ENCODE measurements around the gene CSNK1G1. TPM values are rescaled to one million over a fixed set of nuclear protein-coding genes. Genes with fewer than 3 reads are reported as not detected.

Gene CSNK1G1
- total and polyA plus RNA-seq, 3 donors from 2014 or later = 32.7 to 77.5 (median 59.6) TPM

DNA sequence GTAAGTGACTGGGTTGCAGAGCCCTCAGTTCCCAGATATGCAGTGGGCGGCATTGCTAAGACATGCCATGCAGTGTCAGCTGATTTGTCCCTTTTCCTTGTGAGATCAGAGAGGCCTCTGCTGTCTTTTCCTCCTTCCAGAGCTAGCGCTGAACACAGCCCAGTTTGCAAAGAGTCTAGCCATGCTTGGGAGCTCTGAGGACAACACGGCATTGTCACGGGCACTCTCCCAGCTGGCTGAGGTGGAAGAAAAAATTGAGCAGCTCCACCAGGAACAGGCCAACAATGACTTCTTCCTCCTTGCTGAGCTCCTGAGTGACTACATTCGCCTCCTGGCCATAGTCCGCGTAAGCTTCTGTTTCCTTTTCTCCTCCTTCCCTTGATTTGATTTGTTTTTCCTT is 224.4 kb downstream of the CSNK1G1 start:
- no peak overlapping the region for H3K27ac ChIP-seq
- intact Hi-C loops (cut with DNase I; ENCODE audit: low total_unique reads) = no loop called here
- 94 to 96% methylated on average over 7 of the region's 7 CpGs for WGBS, 2 donors

DNA sequence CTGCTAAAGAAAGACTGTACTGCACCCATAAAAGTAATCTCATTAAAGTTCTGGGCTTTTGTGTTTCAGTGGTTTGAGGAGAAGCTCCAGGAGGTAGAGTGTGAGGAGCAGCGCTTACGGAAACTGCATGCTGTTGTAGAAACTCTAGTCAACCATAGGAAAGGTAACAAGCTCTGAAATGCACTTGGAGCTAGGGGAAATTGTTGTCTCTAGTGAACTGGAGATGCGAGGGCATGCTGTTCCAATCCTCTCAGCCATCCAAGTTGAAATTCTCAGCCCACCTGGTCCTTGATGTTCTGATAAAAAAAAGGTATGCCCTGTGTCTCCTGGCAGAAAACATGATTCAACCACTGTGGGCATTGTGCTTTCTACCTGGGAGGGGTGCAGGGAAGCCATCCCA is 225.8 kb downstream of the CSNK1G1 start:
- no peak overlapping the region for H3K27ac ChIP-seq
- intact Hi-C loops (cut with DNase I; ENCODE audit: low total_unique reads) = no loop called here
- H3K36me3 ChIP-seq (ENCODE audit: low read depth, missing control alignments) = no peaks in the 10 kb centered on the region
- DNase-seq = no peak
- 91 to 93% methylated on average over 3 of the region's 3 CpGs for WGBS, 2 donors
- no peaks in the 10 kb centered on the region for H3K27me3 ChIP-seq
- H3K9me3 ChIP-seq = no peaks in the 10 kb centered on the region
- peaks cover 8% of the 10 kb centered on the region for H3K4me1 ChIP-seq
- no peak for TF ChIP-seq POLR2A (IDR thresholded peaks at IDR 0.05)
- TF ChIP-seq, protein P1, sequence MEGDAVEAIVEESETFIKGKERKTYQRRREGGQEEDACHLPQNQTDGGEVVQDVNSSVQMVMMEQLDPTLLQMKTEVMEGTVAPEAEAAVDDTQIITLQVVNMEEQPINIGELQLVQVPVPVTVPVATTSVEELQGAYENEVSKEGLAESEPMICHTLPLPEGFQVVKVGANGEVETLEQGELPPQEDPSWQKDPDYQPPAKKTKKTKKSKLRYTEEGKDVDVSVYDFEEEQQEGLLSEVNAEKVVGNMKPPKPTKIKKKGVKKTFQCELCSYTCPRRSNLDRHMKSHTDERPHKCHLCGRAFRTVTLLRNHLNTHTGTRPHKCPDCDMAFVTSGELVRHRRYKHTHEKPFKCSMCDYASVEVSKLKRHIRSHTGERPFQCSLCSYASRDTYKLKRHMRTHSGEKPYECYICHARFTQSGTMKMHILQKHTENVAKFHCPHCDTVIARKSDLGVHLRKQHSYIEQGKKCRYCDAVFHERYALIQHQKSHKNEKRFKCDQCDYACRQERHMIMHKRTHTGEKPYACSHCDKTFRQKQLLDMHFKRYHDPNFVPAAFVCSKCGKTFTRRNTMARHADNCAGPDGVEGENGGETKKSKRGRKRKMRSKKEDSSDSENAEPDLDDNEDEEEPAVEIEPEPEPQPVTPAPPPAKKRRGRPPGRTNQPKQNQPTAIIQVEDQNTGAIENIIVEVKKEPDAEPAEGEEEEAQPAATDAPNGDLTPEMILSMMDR (IDR thresholded peaks at IDR 0.05) = no peak
- no peak overlapping the region for H3K4me3 ChIP-seq

More for the DNA sequence above, 224.4 kb downstream of the CSNK1G1 start:
- no peak overlapping the region for H3K4me3 ChIP-seq
- H3K27me3 ChIP-seq = no peaks in the 10 kb centered on the region
- no peaks in the 10 kb centered on the region for H3K36me3 ChIP-seq (ENCODE audit: low read depth, missing control alignments)
- no peak for TF ChIP-seq POLR2A (IDR thresholded peaks at IDR 0.05)
- TF ChIP-seq, protein P1 (IDR thresholded peaks at IDR 0.05) = no peak
- H3K4me1 ChIP-seq = peaks cover 8% of the 10 kb centered on the region
- DNase-seq = no peak
- H3K9me3 ChIP-seq = no peaks in the 10 kb centered on the region

DNA sequence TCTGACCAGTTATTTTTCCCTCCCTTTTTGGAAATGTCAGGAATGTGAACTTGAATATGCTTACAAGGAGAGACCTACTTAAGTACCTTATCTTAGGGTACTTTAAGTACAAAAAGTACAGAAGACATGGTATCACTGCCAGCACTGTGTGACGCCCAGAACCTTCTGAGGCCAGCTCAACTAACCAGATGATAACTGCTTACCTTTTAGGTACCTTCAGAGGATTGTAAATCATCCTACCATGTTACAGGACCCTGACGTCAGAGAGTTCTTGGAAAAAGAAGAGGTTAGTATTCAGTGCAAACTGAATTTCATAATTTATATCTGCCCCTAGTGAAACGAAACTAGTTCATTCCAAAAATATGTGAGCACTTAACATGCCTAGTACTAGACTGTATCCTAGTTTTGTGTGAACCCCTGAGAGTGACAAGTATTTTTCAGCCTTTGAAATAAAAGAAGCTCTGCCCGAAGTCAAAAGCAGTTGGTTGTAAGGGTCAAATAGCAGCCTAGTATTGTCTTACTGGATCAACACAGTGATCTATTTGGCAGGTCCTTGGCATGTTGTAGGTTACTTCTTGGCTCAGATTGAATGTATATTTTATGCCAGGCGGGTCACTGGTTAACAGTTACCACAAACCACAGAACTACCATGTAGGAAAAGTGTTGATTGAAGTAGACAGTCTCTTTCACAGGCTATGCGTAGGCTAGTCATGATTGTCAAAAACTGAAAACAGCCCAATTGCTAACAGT is 228.3 kb downstream of the CSNK1G1 start:
- H3K4me1 ChIP-seq = no peaks in the 10 kb centered on the region
- WGBS, 2 donors = 82 to 85% methylated on average over 6 of the region's 6 CpGs
- no peaks in the 10 kb centered on the region for H3K27me3 ChIP-seq
- no peaks in the 10 kb centered on the region for H3K9me3 ChIP-seq
- H3K4me3 ChIP-seq = no peak overlapping the region
- no peaks in the 10 kb centered on the region for H3K36me3 ChIP-seq (ENCODE audit: low read depth, missing control alignments)
- intact Hi-C loops (cut with DNase I; ENCODE audit: low total_unique reads) = no loop called here
- TF ChIP-seq, protein P1 (IDR thresholded peaks at IDR 0.05) = no peak
- no peak for TF ChIP-seq POLR2A (IDR thresholded peaks at IDR 0.05)
- no peak overlapping the region for H3K27ac ChIP-seq
- DNase-seq = no peak

DNA sequence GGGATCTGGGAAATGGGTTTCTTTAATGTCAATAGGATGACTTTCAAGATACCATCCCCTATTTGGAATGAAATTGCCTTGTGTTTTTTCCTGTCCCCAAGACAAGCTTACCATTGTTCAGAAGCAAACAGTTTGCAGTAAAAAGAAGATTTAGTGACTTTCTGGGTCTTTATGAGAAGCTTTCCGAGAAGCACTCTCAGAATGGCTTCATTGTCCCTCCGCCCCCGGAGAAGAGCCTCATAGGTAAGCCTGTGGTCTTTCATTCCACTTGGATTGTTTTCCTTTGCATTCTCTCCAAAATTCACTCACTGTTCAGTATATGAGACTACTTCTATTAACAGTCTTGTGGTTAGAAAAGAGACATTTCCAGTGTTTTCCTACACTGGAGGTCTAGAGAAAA is 230.0 kb downstream of the CSNK1G1 start:
- H3K27ac ChIP-seq = no peak overlapping the region
- H3K4me3 ChIP-seq = no peak overlapping the region
- no peaks in the 10 kb centered on the region for H3K36me3 ChIP-seq (ENCODE audit: low read depth, missing control alignments)
- intact Hi-C loops (cut with DNase I; ENCODE audit: low total_unique reads) = no loop called here
- TF ChIP-seq, protein P1 (IDR thresholded peaks at IDR 0.05) = no peak
- TF ChIP-seq POLR2A (IDR thresholded peaks at IDR 0.05) = no peak
- WGBS, 2 donors = 59 to 62% methylated on average over 3 of the region's 3 CpGs
- DNase-seq = no peak
- H3K27me3 ChIP-seq = no peaks in the 10 kb centered on the region
- H3K9me3 ChIP-seq = no peaks in the 10 kb centered on the region
- H3K4me1 ChIP-seq = no peaks in the 10 kb centered on the region

DNA sequence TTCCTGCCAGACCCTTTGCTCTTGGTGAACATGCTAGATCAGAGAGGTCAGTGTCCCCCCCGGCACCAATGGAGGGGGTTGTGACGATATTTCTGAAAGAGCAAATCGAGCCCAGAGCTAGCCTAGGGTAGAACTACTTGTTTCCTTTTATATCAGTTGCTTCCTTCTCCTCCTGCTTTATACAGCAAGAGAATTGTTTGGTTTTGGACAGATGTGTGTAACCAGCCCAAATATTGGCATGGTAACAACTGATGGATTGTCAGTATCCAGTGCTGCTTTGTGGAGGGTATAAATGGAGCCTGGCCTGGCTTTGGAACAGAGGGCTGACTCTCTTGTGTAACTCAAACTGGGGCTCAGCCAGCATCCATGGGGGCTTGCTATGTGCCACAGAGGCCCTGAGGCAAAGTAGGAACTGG is 233.0 kb downstream of the CSNK1G1 start:
- DNase-seq = no peak
- 60 to 63% methylated on average over 3 of the region's 3 CpGs for WGBS, 2 donors

More for the DNA sequence above, 233.0 kb downstream of the CSNK1G1 start:
- Histone ChIP-seq H3K4me3 (no peak overlapping the region), H3K27ac (no peak overlapping the region), H3K27me3 (no peaks in the 10 kb centered on the region), H3K9me3 (no peaks in the 10 kb centered on the region), H3K4me1 (no peaks in the 10 kb centered on the region), H3K36me3 (ENCODE audit: low read depth, missing control alignments) (no peaks in the 10 kb centered on the region)
- TF ChIP-seq POLR2A (IDR thresholded peaks at IDR 0.05) = no peak
- TF ChIP-seq, protein P1 (IDR thresholded peaks at IDR 0.05) = no peak
- intact Hi-C loops (cut with DNase I; ENCODE audit: low total_unique reads) = no loop called here
